Esophagus squamous epithelium (tissue), 4 donors: ENCODE measurements around the gene GRK5.

Source experiments
- CTCF ChIP-seq, 6 experiments: fragments of 450-650 bp in 4 of 6; fragments of 200-600 bp in 2 of 6; sonication (generic) in 2 of 6; IDR thresholded peaks; one replicate each; pipeline ENCODE4 v1.5.1; 2016 to 2019; ENCODE audit warnings: antibody characterized with exemption in 6 of 6, mild to moderate bottlenecking in 4 of 6, moderate library complexity in 4 of 6
- POLR2A ChIP-seq, 4 donors: fragments of 450-650 bp; IDR thresholded peaks; one replicate each; pipeline ENCODE4 v1.6.1; 2017; ENCODE audit warnings: antibody characterized with exemption in 4 of 4, mild to moderate bottlenecking in 4 of 4, moderate library complexity in 3 of 4

GRCh38 chr10:119259345-119259744 is 52.0 kb downstream of the GRK5 start:
- TF ChIP-seq CTCF (IDR thresholded peaks at IDR 0.05) (no peak), POLR2A (IDR thresholded peaks at IDR 0.05) (no peak)
